ENCODE results near the gene TMUB1.

Gene TMUB1

DNA sequence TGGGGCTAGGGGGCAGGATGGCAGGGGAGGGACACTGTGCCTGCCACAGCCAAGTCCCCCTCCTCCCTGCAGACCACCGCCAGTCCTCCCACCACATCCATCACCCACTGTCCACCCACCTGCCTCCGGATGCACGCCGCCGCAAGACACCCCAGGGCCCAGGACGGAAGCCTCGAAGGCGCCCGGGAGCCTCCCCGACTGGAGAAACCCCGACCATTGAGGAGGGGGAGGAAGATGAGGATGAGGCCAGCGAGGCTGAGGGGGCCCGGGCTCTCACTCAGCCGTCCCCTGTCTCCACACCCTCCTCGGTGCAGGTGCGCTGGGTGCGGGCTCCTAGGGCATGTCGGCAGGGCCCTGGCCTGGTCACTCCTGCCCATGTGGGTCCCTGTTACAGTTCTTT lies 18.8 kb downstream of the TMUB1 start:
- H3K9me3 ChIP-seq (ENCODE audit: low read length), result no peaks in the 10 kb centered on the region
- TF ChIP-seq EZH2 (IDR thresholded peaks at IDR 0.05; ENCODE audit: borderline replicate concordance, low read length), result no peak
- TF ChIP-seq, protein P1, sequence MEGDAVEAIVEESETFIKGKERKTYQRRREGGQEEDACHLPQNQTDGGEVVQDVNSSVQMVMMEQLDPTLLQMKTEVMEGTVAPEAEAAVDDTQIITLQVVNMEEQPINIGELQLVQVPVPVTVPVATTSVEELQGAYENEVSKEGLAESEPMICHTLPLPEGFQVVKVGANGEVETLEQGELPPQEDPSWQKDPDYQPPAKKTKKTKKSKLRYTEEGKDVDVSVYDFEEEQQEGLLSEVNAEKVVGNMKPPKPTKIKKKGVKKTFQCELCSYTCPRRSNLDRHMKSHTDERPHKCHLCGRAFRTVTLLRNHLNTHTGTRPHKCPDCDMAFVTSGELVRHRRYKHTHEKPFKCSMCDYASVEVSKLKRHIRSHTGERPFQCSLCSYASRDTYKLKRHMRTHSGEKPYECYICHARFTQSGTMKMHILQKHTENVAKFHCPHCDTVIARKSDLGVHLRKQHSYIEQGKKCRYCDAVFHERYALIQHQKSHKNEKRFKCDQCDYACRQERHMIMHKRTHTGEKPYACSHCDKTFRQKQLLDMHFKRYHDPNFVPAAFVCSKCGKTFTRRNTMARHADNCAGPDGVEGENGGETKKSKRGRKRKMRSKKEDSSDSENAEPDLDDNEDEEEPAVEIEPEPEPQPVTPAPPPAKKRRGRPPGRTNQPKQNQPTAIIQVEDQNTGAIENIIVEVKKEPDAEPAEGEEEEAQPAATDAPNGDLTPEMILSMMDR (IDR thresholded peaks at IDR 0.05; ENCODE audit: low read length), result no peak
- no peaks in the 10 kb centered on the region; the same call in 1 of the 2 replicates for H3K79me2 ChIP-seq (ENCODE audit: insufficient read depth, low read length)
- no peaks in the 10 kb centered on the region for H3K27me3 ChIP-seq (ENCODE audit: insufficient read depth, low read length)
- no peaks in the 10 kb centered on the region for H3K9me2 ChIP-seq (ENCODE audit: low read depth, low read length)
- no peaks in the 10 kb centered on the region for H4K20me1 ChIP-seq (ENCODE audit: insufficient read depth, low read length)
- H3K36me3 ChIP-seq (ENCODE audit: insufficient read depth, low read length), result peaks cover 51% of the 10 kb centered on the region
- H2AFZ ChIP-seq (ENCODE audit: low read length), result no peak overlapping the region
- peaks cover 19% of the 10 kb centered on the region for H3K4me1 ChIP-seq (ENCODE audit: insufficient read depth, low read length, severe bottlenecking)
- H3K4me2 ChIP-seq (ENCODE audit: low read length), result no peak overlapping the region
- H3F3A ChIP-seq (ENCODE audit: insufficient read depth, low read length), result no peaks in the 10 kb centered on the region
- H3K9ac ChIP-seq (ENCODE audit: low read length), result no peak overlapping the region
- H3K27ac ChIP-seq (ENCODE audit: low read depth, low read length, poor library complexity, severe bottlenecking), result no peak overlapping the region
- no peak overlapping the region for H3K4me3 ChIP-seq (ENCODE audit: low read depth, low read length, poor library complexity, severe bottlenecking)

DNA sequence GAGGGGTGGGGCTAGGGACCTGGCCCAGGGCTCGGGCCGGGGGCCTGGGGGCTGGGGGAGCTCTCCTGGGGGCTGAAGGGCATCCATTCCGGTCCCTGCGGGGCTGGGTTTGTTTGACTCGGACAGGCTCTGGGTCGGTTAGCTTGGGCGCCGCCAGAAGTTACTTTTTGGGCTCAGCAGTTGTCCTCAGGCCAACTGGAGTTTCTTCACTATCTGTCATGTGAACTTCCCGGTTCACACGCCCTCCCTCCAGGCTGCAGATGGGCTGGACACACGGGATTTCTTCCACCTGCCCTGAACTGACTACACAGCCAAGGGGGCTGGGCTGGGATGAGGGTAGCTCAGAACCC lies 20.1 kb downstream of the TMUB1 start:
- Histone ChIP-seq H3K4me3 (ENCODE audit: low read depth, low read length, poor library complexity, severe bottlenecking) (no peak overlapping the region), H3K9me3 (ENCODE audit: low read length) (no peaks in the 10 kb centered on the region), H3K79me2 (ENCODE audit: insufficient read depth, low read length) (no peaks in the 10 kb centered on the region; the same call in 1 of the 2 replicates), H2AFZ (ENCODE audit: low read length) (no peak overlapping the region), H3F3A (ENCODE audit: insufficient read depth, low read length) (0 out of 2 replicates have a peak, but pooled peaks cover 7% of the 10 kb centered on the region), H3K27me3 (ENCODE audit: insufficient read depth, low read length) (no peaks in the 10 kb centered on the region), H3K9ac (ENCODE audit: low read length) (no peak overlapping the region), H4K20me1 (ENCODE audit: insufficient read depth, low read length) (no peaks in the 10 kb centered on the region), H3K36me3 (ENCODE audit: insufficient read depth, low read length) (peaks cover 40% of the 10 kb centered on the region), H3K4me1 (ENCODE audit: insufficient read depth, low read length, severe bottlenecking) (peaks cover 30% of the 10 kb centered on the region), H3K27ac (ENCODE audit: low read depth, low read length, poor library complexity, severe bottlenecking) (no peak overlapping the region), H3K9me2 (ENCODE audit: low read depth, low read length) (no peaks in the 10 kb centered on the region), H3K4me2 (ENCODE audit: low read length) (no peak overlapping the region)
- TF ChIP-seq EZH2 (IDR thresholded peaks at IDR 0.05; ENCODE audit: borderline replicate concordance, low read length), result no peak
- TF ChIP-seq, protein P1 (IDR thresholded peaks at IDR 0.05; ENCODE audit: low read length), result no peak

DNA sequence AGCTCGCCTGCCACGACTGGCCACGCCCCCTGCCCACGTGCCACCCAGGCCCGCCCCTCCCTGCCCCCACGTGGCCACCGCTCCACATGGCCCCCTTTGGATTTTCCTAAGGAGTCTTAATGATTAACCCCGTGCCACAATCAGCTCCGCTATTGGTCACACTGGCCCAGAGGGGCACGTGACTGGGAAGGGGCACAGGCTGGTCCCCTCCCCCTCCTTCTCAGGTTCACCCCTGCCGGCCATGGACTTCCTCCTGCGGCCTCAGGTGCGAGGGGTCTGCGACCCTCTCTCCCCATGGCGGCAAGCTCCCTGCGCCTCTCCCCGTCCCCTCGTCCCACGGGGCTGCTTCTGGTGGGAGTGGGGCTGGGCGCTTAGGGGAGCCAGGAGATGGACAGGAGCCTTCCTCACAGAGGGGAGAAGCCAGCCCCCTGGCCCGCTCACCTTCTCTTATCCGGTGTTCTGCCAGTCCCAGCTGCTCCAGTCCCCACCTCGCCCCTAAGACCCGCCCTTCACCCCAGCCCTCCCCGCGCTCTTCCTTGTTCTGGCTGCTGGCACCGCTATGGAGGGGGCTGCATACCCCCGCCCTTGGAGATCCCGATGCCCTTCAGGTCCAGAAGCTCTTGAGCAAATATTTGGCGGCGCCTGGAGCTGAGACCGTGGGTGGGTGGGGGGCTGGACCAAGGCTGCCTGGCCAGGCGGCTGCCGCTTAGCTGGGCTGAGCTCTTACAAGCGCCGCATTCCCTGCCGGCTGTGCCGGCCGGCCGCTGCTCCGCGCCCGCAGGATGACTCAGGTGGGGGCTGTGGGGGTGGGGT lies 20.7 kb downstream of the TMUB1 start:
- Histone ChIP-seq H2AFZ (ENCODE audit: low read length) (no peak overlapping the region), H3K4me1 (ENCODE audit: insufficient read depth, low read length, severe bottlenecking) (peaks cover 31% of the 10 kb centered on the region), H3K9me2 (ENCODE audit: low read depth, low read length) (no peaks in the 10 kb centered on the region), H3K79me2 (ENCODE audit: insufficient read depth, low read length) (no peaks in the 10 kb centered on the region; the same call in 1 of the 2 replicates), H3F3A (ENCODE audit: insufficient read depth, low read length) (0 out of 2 replicates have a peak, but pooled peaks cover 7% of the 10 kb centered on the region), H3K9ac (ENCODE audit: low read length) (no peak overlapping the region), H3K9me3 (ENCODE audit: low read length) (no peaks in the 10 kb centered on the region), H3K27ac (ENCODE audit: low read depth, low read length, poor library complexity, severe bottlenecking) (no peak overlapping the region), H3K36me3 (ENCODE audit: insufficient read depth, low read length) (peaks cover 35% of the 10 kb centered on the region), H4K20me1 (ENCODE audit: insufficient read depth, low read length) (no peaks in the 10 kb centered on the region), H3K27me3 (ENCODE audit: insufficient read depth, low read length) (no peaks in the 10 kb centered on the region), H3K4me2 (ENCODE audit: low read length) (no peak overlapping the region), H3K4me3 (ENCODE audit: low read depth, low read length, poor library complexity, severe bottlenecking) (no peak overlapping the region)
- no peak for TF ChIP-seq EZH2 (IDR thresholded peaks at IDR 0.05; ENCODE audit: borderline replicate concordance, low read length)
- TF ChIP-seq, protein P1 (IDR thresholded peaks at IDR 0.05; ENCODE audit: low read length), result no peak
